ENCODE data around the gene DDB1.

Gene DDB1

DNA sequence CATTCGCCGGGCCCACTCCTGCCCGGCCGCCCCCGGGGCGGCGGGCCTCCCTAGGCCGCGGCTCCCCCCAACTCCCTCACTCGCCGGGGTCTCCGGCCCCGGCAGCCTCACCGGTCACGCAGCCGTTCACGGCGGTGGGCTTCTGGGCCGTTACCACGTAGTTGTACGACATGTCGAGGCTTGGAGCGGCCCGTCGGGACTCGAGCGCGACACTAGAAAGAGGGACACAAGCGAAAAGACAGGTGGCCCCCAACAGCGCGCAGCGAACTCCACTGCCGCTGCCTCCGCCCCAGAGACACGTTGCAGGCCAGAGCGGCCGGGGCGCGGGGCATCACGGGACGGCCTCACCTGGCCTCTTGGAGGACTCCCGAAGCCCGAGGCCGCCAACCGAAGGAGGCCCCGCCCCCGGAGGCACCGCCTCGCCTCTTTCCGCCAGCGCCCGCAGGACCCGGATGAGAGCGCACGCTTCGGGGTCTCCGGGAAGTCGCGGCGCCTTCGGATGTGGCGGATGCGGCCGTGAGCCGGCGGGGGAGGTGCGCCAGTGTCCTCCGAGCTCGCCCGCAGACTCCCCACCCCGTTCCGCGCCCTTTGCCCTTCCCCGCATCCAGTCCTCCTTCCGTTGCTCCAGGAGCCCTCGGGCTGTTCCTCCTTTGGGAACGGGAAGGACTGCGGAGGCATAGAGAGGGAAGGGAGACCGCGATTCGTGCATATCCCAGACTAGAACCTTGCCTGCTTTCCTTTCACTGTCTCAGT lies at the start of gene DDB1, which contains the start of gene TKFC:
Gene DDB1 (minus strand): TSS at position 309 of the 753 bp plus-strand sequence. CDS start 137 bp downstream, at position 172.
Gene TKFC (plus strand): TSS at position 432 of the 753 bp plus-strand sequence. CDS start 1,501 bp downstream, outside the sequence.
- peak; percentile 97 to 98 for DNase-seq (ENCODE audit: extremely low read depth in 1 of 2, low read depth in 1 of 2)

DNA sequence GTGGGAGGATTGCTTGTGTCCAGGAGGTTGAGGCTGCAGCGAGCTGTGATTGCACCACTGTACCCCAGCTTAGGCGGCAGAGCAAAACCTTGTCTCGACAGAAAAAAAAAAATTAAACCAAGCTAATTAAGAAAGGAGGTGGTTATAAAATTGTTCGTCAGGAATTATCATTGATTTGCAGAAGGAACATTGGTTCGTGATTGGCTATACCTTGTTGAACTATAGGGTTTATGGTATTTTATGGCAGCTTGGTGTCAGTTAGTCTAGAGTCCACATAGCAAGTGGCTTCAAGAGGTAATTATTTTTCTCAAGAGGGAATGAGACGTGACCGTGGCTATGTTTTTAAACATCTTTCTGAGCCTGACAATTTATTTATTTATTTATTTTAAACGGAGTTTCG lies 48.0 kb upstream of the DDB1 start:
- DNase-seq (ENCODE audit: extremely low read depth in 1 of 2, low read depth in 1 of 2) = no peak

- no peak for DNase-seq (ENCODE audit: extremely low read depth in 1 of 2, low read depth in 1 of 2)
Measured at GRCh38 chr11:61378713-61379313, 45.9 kb upstream of the DDB1 start.

DNA sequence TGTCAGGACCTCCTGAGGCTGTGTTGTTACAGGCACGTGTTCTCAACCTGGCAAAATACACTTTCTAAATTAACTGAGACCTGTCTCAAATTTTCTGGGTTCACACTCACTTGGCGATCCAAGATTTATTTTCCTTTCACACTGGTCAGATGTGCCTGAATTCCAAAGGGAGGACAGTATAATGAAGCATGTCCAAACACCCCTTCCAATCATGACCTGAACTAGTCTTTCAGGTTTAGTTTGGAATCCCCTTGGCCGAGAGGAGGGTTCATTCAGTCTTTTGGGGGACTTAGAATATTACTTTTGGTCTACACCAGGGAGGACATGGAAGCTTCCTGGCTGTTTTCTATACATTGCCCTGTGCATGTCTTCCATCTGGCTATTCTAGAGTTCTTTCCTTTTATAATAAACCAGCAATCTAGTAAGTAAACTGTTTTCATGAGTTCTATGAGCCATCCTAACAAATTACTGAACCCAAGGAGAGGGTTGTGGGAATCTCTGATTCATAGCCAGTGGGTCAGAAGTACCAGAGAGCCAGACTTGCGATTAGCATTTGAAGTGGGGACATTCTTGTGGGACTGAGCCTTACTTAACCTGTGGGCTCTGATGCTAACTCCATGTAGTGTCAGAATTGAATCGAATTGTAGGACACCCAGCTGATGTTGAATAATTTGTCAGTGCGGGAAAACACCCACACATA lies 44.7 kb upstream of the DDB1 start:
- DNase-seq (ENCODE audit: extremely low read depth in 1 of 2, low read depth in 1 of 2) = no peak

DNA sequence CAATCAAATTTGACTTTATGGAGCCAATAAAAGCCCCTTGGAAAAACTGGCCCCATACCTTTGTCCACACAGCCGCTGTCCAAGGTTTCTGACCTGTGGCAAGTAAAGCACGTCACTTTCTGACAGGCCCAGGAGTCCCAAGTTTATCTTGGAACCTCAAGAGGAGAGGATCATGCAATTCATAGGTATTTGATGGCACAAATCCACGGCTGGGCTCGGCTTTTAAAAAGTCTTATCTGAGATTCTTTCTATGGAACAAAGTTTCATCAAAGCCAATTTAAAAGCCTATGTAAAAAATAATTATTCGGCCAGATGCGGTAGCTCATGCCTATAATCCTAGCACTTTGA lies 42.8 kb upstream of the DDB1 start:
- no peak for DNase-seq (ENCODE audit: extremely low read depth in 1 of 2, low read depth in 1 of 2)

DNA sequence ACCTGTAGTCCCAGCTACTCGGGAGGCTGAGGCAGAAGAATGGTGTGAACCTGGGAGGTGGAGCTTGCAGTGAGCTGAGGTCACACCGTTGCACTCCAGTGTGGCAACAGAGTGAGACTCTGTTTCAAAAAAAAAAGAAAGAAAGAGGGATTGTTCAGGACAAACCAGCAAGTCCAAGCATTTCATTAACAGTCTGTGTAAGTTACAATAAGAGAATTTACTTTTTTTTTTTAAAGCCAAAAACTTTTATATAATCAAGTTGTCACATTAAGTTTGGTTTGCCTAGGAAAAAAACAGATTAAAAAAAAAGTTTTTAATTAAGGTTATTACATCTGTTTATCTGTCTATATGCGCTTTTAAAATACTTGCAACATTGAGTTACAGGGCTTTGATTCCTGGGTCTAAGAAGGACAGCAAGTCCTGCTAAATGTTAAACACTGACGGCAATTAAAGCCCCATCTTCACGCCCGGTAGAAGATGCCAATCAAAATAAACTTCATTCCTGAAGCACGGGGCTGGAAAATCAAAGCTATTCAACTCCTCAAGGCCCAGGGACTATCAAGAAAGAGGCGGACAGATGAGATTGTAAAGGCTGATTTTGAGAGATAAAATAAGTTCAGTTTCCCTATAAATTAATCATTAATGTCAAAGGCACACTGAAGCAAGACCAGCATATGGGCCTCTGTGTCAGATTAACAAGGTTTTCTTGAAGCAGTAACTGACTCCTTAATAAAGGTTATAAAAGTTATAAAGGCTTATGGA lies 39.9 kb upstream of the DDB1 start:
- no peak for DNase-seq (ENCODE audit: extremely low read depth in 1 of 2, low read depth in 1 of 2)

- no peak for DNase-seq (ENCODE audit: extremely low read depth in 1 of 2, low read depth in 1 of 2)
Measured at GRCh38 chr11:61370349-61371005, 37.6 kb upstream of the DDB1 start.

DNA sequence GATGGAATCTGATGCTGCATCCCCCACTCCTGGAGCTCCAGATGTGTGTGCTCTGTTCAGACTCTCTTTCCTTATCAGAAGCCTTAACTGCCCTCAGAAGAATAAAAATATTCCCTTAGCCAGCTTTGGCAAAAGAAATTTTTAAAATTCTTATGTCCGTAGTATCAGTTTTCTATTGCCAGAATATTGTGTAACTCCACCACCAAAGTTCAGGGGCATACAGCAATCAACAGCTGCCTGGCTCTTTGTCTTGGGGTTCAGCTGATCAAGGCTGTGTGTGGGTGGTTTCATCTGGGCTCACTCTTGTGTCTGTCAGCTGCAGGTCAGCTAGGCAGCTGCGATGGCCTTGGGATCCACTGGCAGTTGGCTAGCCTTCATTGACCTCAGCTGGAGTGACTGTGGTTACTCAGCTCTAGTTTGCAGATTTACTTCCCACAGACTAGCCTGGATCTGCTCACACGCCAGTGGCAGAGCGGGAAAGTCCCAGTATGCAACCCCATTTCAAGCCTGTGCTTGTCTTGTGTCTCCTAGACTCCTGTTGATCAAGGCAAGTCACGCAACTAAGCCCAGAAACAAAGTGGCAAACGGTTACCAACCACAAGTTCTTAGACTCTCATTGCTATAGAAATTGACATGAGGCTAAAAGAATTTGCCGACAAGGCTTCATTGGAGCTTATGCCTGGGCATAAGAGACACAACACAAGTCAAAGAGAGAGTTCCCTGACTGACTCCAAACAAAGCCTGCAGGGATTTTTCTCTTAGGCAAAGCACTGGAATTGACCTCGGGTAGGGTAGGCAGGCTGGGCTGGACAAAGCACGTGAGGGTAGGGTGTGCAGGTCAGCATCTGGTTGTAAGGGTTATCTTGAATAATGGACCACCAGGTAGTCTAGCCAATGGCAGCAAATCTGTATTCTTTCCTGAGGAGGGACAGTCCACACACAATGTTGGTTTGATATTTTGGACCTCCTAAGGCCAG lies 36.8 kb upstream of the DDB1 start:
- no peak for DNase-seq (ENCODE audit: extremely low read depth in 1 of 2, low read depth in 1 of 2)

DNA sequence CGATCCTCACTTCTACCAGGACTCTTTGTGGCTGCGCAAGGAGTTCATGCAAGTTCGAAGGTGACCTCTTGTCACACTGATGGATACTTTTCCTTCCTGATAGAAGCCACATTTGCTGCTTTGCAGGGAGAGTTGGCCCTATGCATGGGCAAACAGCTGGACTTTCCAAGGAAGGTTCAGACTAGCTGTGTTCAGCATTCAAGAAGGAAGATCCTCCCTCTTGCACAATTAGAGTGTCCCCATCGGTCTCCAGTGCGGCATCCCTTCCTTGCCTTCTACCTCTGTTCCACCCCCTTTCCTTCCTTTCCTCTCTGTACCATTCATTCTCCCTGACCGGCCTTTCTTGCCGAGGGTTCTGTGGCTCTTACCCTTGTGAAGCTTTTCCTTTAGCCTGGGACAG lies 35.7 kb upstream of the DDB1 start:
- DNase-seq (ENCODE audit: extremely low read depth in 1 of 2, low read depth in 1 of 2) = no peak

GRCh38 chr11:61367406-61367805 lies 34.5 kb upstream of the DDB1 start:
- DNase-seq (ENCODE audit: extremely low read depth in 1 of 2, low read depth in 1 of 2) = no peak

GRCh38 chr11:61364012-61364675 lies 31.2 kb upstream of the DDB1 start:
- DNase-seq (ENCODE audit: extremely low read depth in 1 of 2, low read depth in 1 of 2) = no peak

DNA sequence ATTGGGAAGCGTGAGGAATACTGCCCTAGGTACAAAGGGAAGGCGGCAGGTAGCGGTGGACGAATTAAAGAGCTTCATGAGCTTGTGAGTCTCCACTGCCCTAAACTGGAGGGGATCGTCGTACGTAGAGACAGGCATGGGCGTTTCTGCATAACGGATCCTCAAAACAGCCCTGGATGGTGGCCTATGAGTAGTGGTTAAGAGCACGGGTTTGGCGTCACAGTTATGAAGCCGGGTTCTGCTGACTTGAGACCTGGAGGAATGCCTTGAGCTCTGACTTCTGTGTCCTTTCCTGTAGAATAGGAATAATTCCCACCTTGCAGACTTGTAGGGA lies 29.6 kb upstream of the DDB1 start:
- peak in 1 of 2 donors; percentile 4 for DNase-seq (ENCODE audit: extremely low read depth in 1 of 2, low read depth in 1 of 2)

- peak; percentile 87 to 91 for DNase-seq (ENCODE audit: extremely low read depth in 1 of 2, low read depth in 1 of 2)
Measured at GRCh38 chr11:61361741-61362541, 29.0 kb upstream of the DDB1 start, which contains the start of the genes CYB561A3 and TMEM138. Gene CYB561A3, minus strand, starts transcription at chr11:61361882. Its CDS starts 5,169 bp downstream, at chr11:61356713. Gene TMEM138, plus strand, starts transcription at chr11:61362374. Its CDS starts 2,017 bp downstream, at chr11:61364391.

DNA sequence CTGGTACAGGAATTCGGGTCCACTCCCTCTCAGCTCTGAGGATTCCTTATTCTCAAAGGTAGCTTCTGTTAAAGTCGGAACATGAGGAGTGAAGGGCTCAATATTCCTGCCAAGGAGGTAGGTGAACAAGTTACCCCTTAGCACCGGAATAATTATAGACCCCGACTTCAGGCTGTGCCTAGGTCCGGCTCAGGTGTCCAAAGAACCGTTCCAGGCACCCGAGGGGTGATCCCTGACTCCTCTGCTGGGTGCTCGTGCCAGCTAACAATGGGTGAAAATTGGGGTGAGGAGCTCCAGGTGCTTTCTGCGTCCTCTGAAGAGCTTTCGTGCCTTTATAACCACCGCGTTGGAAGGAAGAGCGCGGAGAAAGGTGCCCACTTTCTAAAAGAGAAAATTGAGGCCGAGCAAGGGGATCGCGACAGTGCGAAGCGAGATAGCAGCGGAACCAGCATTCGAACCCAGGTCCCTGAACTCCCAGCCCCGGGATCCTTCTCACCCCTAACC lies 28.4 kb upstream of the DDB1 start:
- no peak for DNase-seq (ENCODE audit: extremely low read depth in 1 of 2, low read depth in 1 of 2)

- DNase-seq (ENCODE audit: extremely low read depth in 1 of 2, low read depth in 1 of 2) = no peak
Measured at GRCh38 chr11:61359516-61359915, 26.6 kb upstream of the DDB1 start.

DNA sequence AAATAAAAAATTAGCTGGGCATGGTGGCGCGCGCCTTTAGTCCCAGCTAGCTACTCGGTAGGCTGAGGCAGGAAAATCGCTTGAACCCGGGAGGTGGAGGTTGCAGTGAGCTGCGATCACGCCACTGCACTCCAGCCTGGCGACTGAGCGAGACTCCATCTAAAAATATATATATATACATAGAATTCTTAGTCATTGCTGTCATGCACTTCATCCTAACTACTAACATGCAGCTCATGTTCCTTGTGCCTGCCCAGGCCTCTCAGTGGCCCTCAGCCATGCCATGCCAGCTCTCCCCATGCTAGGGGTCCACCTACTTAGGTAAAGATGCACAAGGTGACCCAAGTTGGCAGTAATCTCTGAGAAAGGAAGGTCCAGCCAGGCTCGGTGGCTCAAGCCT lies 25.7 kb upstream of the DDB1 start:
- no peak for DNase-seq (ENCODE audit: extremely low read depth in 1 of 2, low read depth in 1 of 2)

DNA sequence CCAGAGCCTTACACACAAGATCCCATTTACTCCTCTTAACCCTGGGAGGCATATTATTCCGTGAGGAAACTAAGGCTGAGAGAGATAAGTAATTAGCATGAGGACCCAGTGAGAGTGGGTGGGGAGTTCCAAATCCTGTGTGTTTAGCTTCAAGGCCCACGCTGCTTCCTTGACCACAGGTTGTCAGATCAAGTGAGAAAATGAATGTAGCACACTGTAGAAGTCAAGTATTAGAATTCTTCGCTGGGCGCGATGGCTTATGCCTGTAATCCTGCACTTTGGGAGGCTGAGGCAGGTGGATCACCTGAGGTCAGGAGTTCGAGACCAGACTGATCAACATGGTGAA lies 25.0 kb upstream of the DDB1 start:
- no peak for DNase-seq (ENCODE audit: extremely low read depth in 1 of 2, low read depth in 1 of 2)

All from stimulated activated CD8-positive, alpha-beta memory T cell treated with anti-CD3 and anti-CD28 coated beads, Interleukin-7, amount 100 ng/mL, for 48 hours (primary cell).